Spleen (tissue), 11 donors: Measurements from ENCODE around the gene MRE11. TPM values are rescaled to one million over a fixed set of nuclear protein-coding genes. Genes with fewer than 3 reads are reported as not detected.
"Not testable (repeated sequence)": the region's sequence is repeated elsewhere in the genome, so short reads cannot be mapped to it uniquely, and the experiment has no call there.

Experiments
- DNase-seq: peaks from one replicate; pipeline ENCODE4 v3.0.0-alpha.2; 2020
- H3K27ac ChIP-seq, 8 donors: fragments of 200-600 bp; sonication (generic) in 7 of 8; 1 replicate in 4 of 8; 2 replicates in 4 of 8; pipeline versions ENCODE4 v1.5.0 to v1.8.0; 2016 to 2021; ENCODE audit warnings: inconsistent platforms in 4 of 8, mild to moderate bottlenecking in 4 of 8, moderate library complexity in 1 of 8
- H3K27me3 ChIP-seq, 7 donors: fragments of 200-600 bp; sonication (generic) in 6 of 7; replicated peaks in 1 of 7; 1 replicate in 4 of 7; 2 replicates in 3 of 7; pipeline versions ENCODE4 v1.5.0 to v1.8.0; 2016 to 2021; ENCODE audit warnings: inconsistent platforms in 3 of 7, mild to moderate bottlenecking in 1 of 7
- H3K36me3 ChIP-seq, 6 donors: fragments of 200-600 bp; sonication (generic) in 5 of 6; 1 replicate in 4 of 6; 2 replicates in 2 of 6; pipeline versions ENCODE4 v1.5.0 to v1.8.0; 2016 to 2021; ENCODE audit warnings: inconsistent platforms in 2 of 6
- H3K4me1 ChIP-seq, 6 donors: fragments of 200-600 bp; sonication (generic) in 5 of 6; 1 replicate in 3 of 6; 2 replicates in 3 of 6; pipeline versions ENCODE4 v1.5.0 to v1.8.0; 2016 to 2021; ENCODE audit warnings: inconsistent platforms in 3 of 6
- H3K4me3 ChIP-seq, 8 donors: fragments of 200-600 bp; sonication (generic) in 7 of 8; 1 replicate in 4 of 8; 2 replicates in 4 of 8; pipeline versions ENCODE4 v1.5.0 to v1.8.0; 2016 to 2021; ENCODE audit warnings: inconsistent platforms in 4 of 8, mild to moderate bottlenecking in 4 of 8, moderate library complexity in 2 of 8
- H3K9me3 ChIP-seq, 8 donors: fragments of 200-600 bp; sonication (generic) in 7 of 8; 1 replicate in 4 of 8; 2 replicates in 4 of 8; pipeline versions ENCODE4 v1.5.0 to v1.8.0; 2016 to 2021; ENCODE audit warnings: inconsistent platforms in 4 of 8
- CTCF ChIP-seq, 11 experiments: fragments of 200-600 bp in 7 of 11; fragments of 450-650 bp in 4 of 11; sonication (generic) in 4 of 11; IDR thresholded peaks in 8 of 11; conservative IDR thresholded peaks in 3 of 11; 1 replicate in 7 of 11; 2 replicates in 4 of 11; pipeline versions ENCODE4 v1.4.0 to v1.8.0; 2016 to 2021; ENCODE audit warnings: antibody characterized with exemption in 11 of 11, inconsistent platforms in 4 of 11, mild to moderate bottlenecking in 1 of 11
- POLR2A ChIP-seq, 3 donors: fragments of 450-650 bp; IDR thresholded peaks; one replicate each; pipeline ENCODE4 v1.5.1; 2017; ENCODE audit warnings: antibody characterized with exemption in 3 of 3, mild to moderate bottlenecking in 1 of 3
- POLR2AphosphoS5 ChIP-seq, 3 donors: sonication (generic); formaldehyde crosslinking; IDR thresholded peaks; one replicate each; pipeline ENCODE4 v1.5.1; 2017; ENCODE audit warnings: antibody characterized with exemption in 3 of 3
- WGBS, 5 donors: extraction: QIAGEN DNeasy Blood & Tissue Kit in 3 of 5; methylation state at CpG; one replicate each; pipeline versions ENCODE4 v1.1.5 to v1.1.7; 2013 to 2018; 5-methylcytosine and 5-hydroxymethylcytosine counted together
- intact Hi-C: fragments of 100-400 bp; cut with DNase I; formaldehyde crosslinking; loops from one replicate; pipeline ENCODE4 v1.15.0; 2023; ENCODE audit warnings: low total_unique reads
- polyA plus RNA-seq, 3 donors: library from polyadenylated mRNA; stranded (reverse); fragments of 200-250 nt; gene quantifications; one replicate each; pipeline ENCODE4 v1.2.1, GENCODE V29; 2013
- total RNA-seq, 7 donors: library from RNA; depleted of rRNA in 3 of 7; stranded (reverse); fragments of >200 nt in 3 of 7; fragmentation: NEBNext Ultra II Directional in 4 of 7; extraction: Animal tissue kit (Norgen Biotek cat#: 25700) in 4 of 7; gene quantifications; one replicate each; pipeline versions ENCODE4 v1.1.0 to v1.2.1, GENCODE V29; 2016 to 2021
- donor health status: healthy with polysubstance abuse.
- donor health status: DM: no; HTN: no; CAD: no; lungs with moderate emphysema.
- donor health status: DM: no; HTN: no; CAD: no.
- donor health status: Bipolar disorder and iron deficiency.
- donor health status: healthy.
- donor health status: DM: no; HTN: no; CAD: no.
- donor health status: DM: yes; HTN: yes; CAD: no.

Gene MRE11
- total and polyA plus RNA-seq, 10 donors, result 5.3 to 36.2 (median 23.9) TPM

- no peak overlapping the region for H3K27ac ChIP-seq
- no peaks in the 10 kb centered on the region for H3K36me3 ChIP-seq
- intact Hi-C loops, result no loop called here
- DNase-seq, result no peak
- WGBS, 5 donors, result 78 to 85% (median 81%) methylated on average over 2 of the region's 2 CpGs
- no peak for TF ChIP-seq POLR2AphosphoS5 (IDR thresholded peaks at IDR 0.05)
- no peak for TF ChIP-seq POLR2A (IDR thresholded peaks at IDR 0.05)
- no peak for TF ChIP-seq CTCF (IDR thresholded peaks at IDR 0.05 in 8 of 11, conservative IDR thresholded peaks at IDR 0.05 in 3 of 11)
- peaks cover 0 to 36% (median 0%) of the 10 kb centered on the region in 7 donors for H3K27me3 ChIP-seq
- H3K4me1 ChIP-seq, result peaks cover 6 to 29% (median 19%) of the 10 kb centered on the region in 6 donors
- H3K4me3 ChIP-seq, result no peak overlapping the region
- no peaks in the 10 kb centered on the region for H3K9me3 ChIP-seq
Measured at GRCh38 chr11:94515398-94515797, 21.8 kb upstream of the MRE11 start.

GRCh38 chr11:94513091-94513490, 19.4 kb upstream of the MRE11 start:
- WGBS, 5 donors, result 30 to 69% (median 59%) methylated on average over 2 of the region's 2 CpGs
- H3K9me3 ChIP-seq, result no peaks in the 10 kb centered on the region
- peaks cover 0 to 36% (median 0%) of the 10 kb centered on the region in 7 donors for H3K27me3 ChIP-seq
- intact Hi-C loops, result no loop called here
- no peak overlapping the region for H3K4me3 ChIP-seq
- H3K27ac ChIP-seq, result no peak overlapping the region
- no peak for DNase-seq
- no peaks in the 10 kb centered on the region for H3K36me3 ChIP-seq
- H3K4me1 ChIP-seq, result peaks cover 6 to 21% (median 16%) of the 10 kb centered on the region in 6 donors
- TF ChIP-seq POLR2A (IDR thresholded peaks at IDR 0.05) (no peak), POLR2AphosphoS5 (IDR thresholded peaks at IDR 0.05) (no peak), CTCF (IDR thresholded peaks at IDR 0.05 in 8 of 11, conservative IDR thresholded peaks at IDR 0.05 in 3 of 11) (no peak)

- TF ChIP-seq POLR2A (IDR thresholded peaks at IDR 0.05), result no peak
- no peak for TF ChIP-seq CTCF (IDR thresholded peaks at IDR 0.05 in 8 of 11, conservative IDR thresholded peaks at IDR 0.05 in 3 of 11)
- peak in 2 of 3 donors; percentile 40 to 49 for TF ChIP-seq POLR2AphosphoS5 (IDR thresholded peaks at IDR 0.05)
- peak within 1 kb of the TSS; percentile 27 to 69 (median 50) for H3K4me3 ChIP-seq
- H3K36me3 ChIP-seq, result no peaks in the 10 kb centered on the region
- H3K27me3 ChIP-seq, result peaks cover 0 to 36% (median 0%) of the 10 kb centered on the region in 7 donors
- H3K27ac ChIP-seq, result no peak within 1 kb of the TSS
- WGBS, 5 donors, result 18 to 19% (median 19%) methylated on average over 50 to 53 of the region's 53 CpGs
- DNase-seq, result peak; percentile 88
- H3K4me1 ChIP-seq, result peaks cover 6 to 21% (median 16%) of the 10 kb centered on the region in 6 donors
- no peaks in the 10 kb centered on the region for H3K9me3 ChIP-seq
- intact Hi-C loops, result no loop called here
Measured at GRCh38 chr11:94511932-94512781, 18.5 kb upstream of the MRE11 start, which contains the start of gene C11orf97. C11orf97 (plus strand) TSS chr11:94512461; CDS start chr11:94512529, 68 bp downstream.

- intact Hi-C loops, result loop anchor here (10.0 kb wide), 2 partner anchors 183 to 613 kb away; no protein-coding TSS in a partner anchor
- Histone ChIP-seq H3K27me3 (peaks cover 0 to 20% (median 0%) of the 10 kb centered on the region in 7 donors), H3K27ac (no peak overlapping the region), H3K36me3 (peaks cover 0 to 3% (median 0%) of the 10 kb centered on the region in 6 donors), H3K4me3 (no peak overlapping the region), H3K9me3 (no peaks in the 10 kb centered on the region), H3K4me1 (peaks cover 2 to 10% (median 8%) of the 10 kb centered on the region in 6 donors)
- 62 to 83% (median 68%) methylated on average over 4 of the region's 4 CpGs for WGBS, 5 donors
- TF ChIP-seq POLR2AphosphoS5 (IDR thresholded peaks at IDR 0.05) (no peak), POLR2A (IDR thresholded peaks at IDR 0.05) (no peak), CTCF (IDR thresholded peaks at IDR 0.05 in 8 of 11, conservative IDR thresholded peaks at IDR 0.05 in 3 of 11) (no peak)
- no peak for DNase-seq
Measured at GRCh38 chr11:94507485-94507884, 13.8 kb upstream of the MRE11 start.

GRCh38 chr11:94506513-94506912, 12.9 kb upstream of the MRE11 start:
- H3K9me3 ChIP-seq, H3K4me3 ChIP-seq, H3K27ac ChIP-seq, DNase-seq, H3K4me1 ChIP-seq: not testable (repeated sequence)
- intact Hi-C loops, result loop anchor here (10.0 kb wide), 2 partner anchors 182 to 612 kb away; no protein-coding TSS in a partner anchor
- peaks cover 0 to 13% (median 2%) of the 10 kb centered on the region in 6 donors for H3K36me3 ChIP-seq
- WGBS, 5 donors, result 83 to 95% (median 86%) methylated on average over 5 of the region's 5 CpGs
- H3K27me3 ChIP-seq, result peaks cover 0 to 10% (median 0%) of the 10 kb centered on the region in 7 donors
